ENCODE results near the gene STX8. TPM values are rescaled to one million over a fixed set of nuclear protein-coding genes. Genes with fewer than 3 reads are reported as not detected.

The STX8 gene
- total RNA-seq, 1 experiment from 2014 or later, result 38.8 TPM

DNA sequence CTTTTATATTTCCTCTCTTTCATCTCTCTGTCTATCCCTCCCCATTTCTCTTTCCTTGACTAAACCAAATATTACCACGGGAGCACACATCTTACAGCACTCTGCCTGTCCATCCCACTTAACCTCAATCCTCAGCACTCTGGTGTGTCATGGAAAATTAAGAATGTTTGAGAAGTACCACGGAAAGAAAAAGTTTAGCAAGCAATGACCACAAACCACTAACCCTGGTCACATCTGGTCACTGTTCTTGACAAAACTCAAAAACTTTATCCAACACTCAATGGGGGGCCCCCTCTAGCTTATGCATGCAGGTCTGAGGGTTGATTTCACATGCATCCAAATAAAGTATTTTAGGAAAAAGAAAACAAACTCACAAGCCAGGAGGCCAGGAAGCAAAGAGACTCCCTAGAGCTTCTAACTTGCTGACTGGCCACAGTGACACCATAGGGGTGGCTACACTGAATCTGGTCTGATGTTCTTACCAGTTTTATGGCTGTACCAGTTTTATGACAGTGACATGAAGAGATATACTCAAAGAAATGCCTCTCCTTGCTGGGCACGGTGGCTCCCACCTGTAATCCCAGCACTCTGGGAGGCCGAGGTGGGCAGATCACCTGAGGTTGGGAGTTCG, 229.2 kb downstream of the STX8 start:
- ChIA-PET RAD21 (ENCODE audit: low non-redundant PET in 1 of 2, low total read pairs in 2 of 2, uncharacterized antibody in 2 of 2, unreplicated experiment in 2 of 2) (no interaction called here), POLR2A (interaction anchor here (0.7 kb wide), 1 partner anchor 17 kb away, joined by 3 read pairs; no protein-coding TSS in a partner anchor), CTCF (no interaction called here)
- intact Hi-C loops (cut with micrococcal nuclease), result no loop called here
- H3K9me2 ChIP-seq (ENCODE audit: insufficient read depth), result no peaks in the 10 kb centered on the region
- DNase-seq (ENCODE audit: low read depth, low spot score) (no peak), ATAC-seq (no peak)
- no peaks in the 10 kb centered on the region for H3K27me3 ChIP-seq (ENCODE audit: insufficient read depth, low read length)
- no peak overlapping the region for H3K9ac ChIP-seq (ENCODE audit: low read length)
- H3K79me2 ChIP-seq (ENCODE audit: insufficient read depth, low read length), result no peaks in the 10 kb centered on the region
- no TSS peak for BruUV-seq (replicated peaks)
- no peaks in the 10 kb centered on the region for H3K36me3 ChIP-seq (ENCODE audit: control insufficient read depth in 1 of 2, insufficient read depth in 2 of 2, low read length in 2 of 2)
- no peaks in the 10 kb centered on the region for H3K9me3 ChIP-seq (ENCODE audit: control insufficient read depth in 1 of 2, insufficient read depth in 1 of 2, low read depth in 1 of 2, low read length in 2 of 2)
- H3K4me1 ChIP-seq (ENCODE audit: control insufficient read depth in 1 of 2, insufficient read depth in 2 of 2, low read length in 2 of 2), result no peaks in the 10 kb centered on the region
- H2AFZ ChIP-seq (ENCODE audit: low read depth, low read length, poor library complexity, severe bottlenecking), result no peak overlapping the region
- H3K4me3 ChIP-seq (replicated peaks in 1 of 2; ENCODE audit: low read depth in 1 of 2, low read length in 2 of 2), result no peak overlapping the region
- H3K27ac ChIP-seq (ENCODE audit: low read depth, low read length), result no peak overlapping the region
- TF ChIP-seq, protein P1, sequence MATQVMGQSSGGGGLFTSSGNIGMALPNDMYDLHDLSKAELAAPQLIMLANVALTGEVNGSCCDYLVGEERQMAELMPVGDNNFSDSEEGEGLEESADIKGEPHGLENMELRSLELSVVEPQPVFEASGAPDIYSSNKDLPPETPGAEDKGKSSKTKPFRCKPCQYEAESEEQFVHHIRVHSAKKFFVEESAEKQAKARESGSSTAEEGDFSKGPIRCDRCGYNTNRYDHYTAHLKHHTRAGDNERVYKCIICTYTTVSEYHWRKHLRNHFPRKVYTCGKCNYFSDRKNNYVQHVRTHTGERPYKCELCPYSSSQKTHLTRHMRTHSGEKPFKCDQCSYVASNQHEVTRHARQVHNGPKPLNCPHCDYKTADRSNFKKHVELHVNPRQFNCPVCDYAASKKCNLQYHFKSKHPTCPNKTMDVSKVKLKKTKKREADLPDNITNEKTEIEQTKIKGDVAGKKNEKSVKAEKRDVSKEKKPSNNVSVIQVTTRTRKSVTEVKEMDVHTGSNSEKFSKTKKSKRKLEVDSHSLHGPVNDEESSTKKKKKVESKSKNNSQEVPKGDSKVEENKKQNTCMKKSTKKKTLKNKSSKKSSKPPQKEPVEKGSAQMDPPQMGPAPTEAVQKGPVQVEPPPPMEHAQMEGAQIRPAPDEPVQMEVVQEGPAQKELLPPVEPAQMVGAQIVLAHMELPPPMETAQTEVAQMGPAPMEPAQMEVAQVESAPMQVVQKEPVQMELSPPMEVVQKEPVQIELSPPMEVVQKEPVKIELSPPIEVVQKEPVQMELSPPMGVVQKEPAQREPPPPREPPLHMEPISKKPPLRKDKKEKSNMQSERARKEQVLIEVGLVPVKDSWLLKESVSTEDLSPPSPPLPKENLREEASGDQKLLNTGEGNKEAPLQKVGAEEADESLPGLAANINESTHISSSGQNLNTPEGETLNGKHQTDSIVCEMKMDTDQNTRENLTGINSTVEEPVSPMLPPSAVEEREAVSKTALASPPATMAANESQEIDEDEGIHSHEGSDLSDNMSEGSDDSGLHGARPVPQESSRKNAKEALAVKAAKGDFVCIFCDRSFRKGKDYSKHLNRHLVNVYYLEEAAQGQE (IDR thresholded peaks at IDR 0.05; ENCODE audit: low read depth), result no peak
- no peak for TF ChIP-seq POLR2AphosphoS5 (IDR thresholded peaks at IDR 0.05; ENCODE audit: low read depth, low read length)
- no peak for TF ChIP-seq SP1 (IDR thresholded peaks at IDR 0.05; ENCODE audit: low read depth)
- no peak for TF ChIP-seq EGR1 (IDR thresholded peaks at IDR 0.05; ENCODE audit: low read depth)
- no peak for TF ChIP-seq POLR2A (IDR thresholded peaks at IDR 0.05; ENCODE audit: borderline replicate concordance, extremely low read depth, insufficient read depth, insufficient read length)
- TF ChIP-seq ZNF274 (IDR thresholded peaks at IDR 0.05; ENCODE audit: low read depth, low read length), result no peak
- no peak for TF ChIP-seq SRF (IDR thresholded peaks at IDR 0.05; ENCODE audit: low read depth)
- TF ChIP-seq CBX3 (IDR thresholded peaks at IDR 0.05; ENCODE audit: low read depth), result no peak
- no peak for TF ChIP-seq CEBPB (IDR thresholded peaks at IDR 0.05; ENCODE audit: low read depth)
- no peak for TF ChIP-seq EZH2phosphoT487 (IDR thresholded peaks at IDR 0.05; ENCODE audit: borderline replicate concordance)
- no peak for TF ChIP-seq JUND (IDR thresholded peaks at IDR 0.05)
- TF ChIP-seq TCF7L2 (IDR thresholded peaks at IDR 0.05; ENCODE audit: borderline replicate concordance, extremely low read depth, insufficient read depth, insufficient read length), result no peak
- TF ChIP-seq, protein P2, sequence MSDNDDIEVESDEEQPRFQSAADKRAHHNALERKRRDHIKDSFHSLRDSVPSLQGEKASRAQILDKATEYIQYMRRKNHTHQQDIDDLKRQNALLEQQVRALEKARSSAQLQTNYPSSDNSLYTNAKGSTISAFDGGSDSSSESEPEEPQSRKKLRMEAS (IDR thresholded peaks at IDR 0.05), result no peak
- no peak for TF ChIP-seq RAD21 (IDR thresholded peaks at IDR 0.05; ENCODE audit: low read depth)
- no peak for TF ChIP-seq YY1 (IDR thresholded peaks at IDR 0.05; ENCODE audit: extremely low read depth, insufficient replicate concordance, low read depth, low read length)
- no peak for TF ChIP-seq SIN3A (IDR thresholded peaks at IDR 0.05; ENCODE audit: low read depth)
- no peak for TF ChIP-seq ZFX (IDR thresholded peaks at IDR 0.05)
- TF ChIP-seq FOSL1 (IDR thresholded peaks at IDR 0.05; ENCODE audit: low read depth), result no peak
- no peaks in the 10 kb centered on the region for H4K20me1 ChIP-seq (ENCODE audit: insufficient read depth)
- no peak overlapping the region for H3K4me2 ChIP-seq (ENCODE audit: low read length)
